GM19452 (cell line): ENCODE measurements around the gene IFT20.
A peak's percentile ranks its signal among the peaks of the same experiment; 100 is the strongest.

Experiments
- ATAC-seq: cut with Tn5 transposase; IDR thresholded peaks from one replicate; pipeline ENCODE4 v1.9.1; 2021; ENCODE audit not compliant: unreplicated experiment

The IFT20 gene, protein sequence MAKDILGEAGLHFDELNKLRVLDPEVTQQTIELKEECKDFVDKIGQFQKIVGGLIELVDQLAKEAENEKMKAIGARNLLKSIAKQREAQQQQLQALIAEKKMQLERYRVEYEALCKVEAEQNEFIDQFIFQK

DNA sequence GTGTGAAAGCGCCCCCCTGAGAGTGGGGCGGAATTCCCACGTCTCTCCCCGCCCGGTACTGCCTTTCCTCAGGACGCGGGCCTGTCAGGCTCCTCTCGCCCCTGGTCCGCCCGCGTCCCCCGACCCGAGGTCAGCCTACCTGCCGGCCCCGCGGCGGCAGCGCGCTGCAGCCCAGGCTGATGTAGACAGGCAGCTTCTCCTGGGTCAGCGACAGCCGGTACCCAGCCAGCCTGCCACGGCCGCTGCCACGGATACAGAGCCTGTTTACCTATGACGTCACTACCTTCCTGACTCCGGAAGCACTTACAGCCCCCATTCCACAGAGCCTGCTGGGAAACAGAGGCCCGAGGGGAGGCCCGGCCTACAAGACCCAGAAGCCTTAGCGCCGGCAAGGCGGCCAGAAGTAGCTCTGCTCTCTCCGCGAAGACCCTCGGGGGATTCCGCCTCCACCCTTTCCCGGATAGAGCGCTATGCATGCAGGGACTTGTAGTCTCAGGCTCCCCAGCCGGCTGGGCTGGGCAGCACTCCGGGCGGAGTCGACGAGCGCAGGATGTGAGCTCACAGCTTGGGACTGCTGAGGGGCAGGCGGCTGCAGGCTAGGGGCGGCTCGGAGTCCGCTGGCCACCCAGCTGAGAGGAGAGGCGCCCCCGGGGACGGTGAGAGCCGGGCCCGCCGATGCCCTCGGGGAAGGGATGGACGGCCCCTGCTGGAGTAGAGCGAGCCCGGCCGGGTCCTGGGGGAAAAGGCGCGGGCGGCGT lies at the start of gene IFT20, which contains the start of gene TNFAIP1:
Gene IFT20 (minus strand): TSS at position 272 of the 758 bp plus-strand sequence. CDS start 3,487 bp downstream, outside the sequence.
Gene TNFAIP1 (plus strand): TSS at position 561 of the 758 bp plus-strand sequence. CDS start 3,761 bp downstream, outside the sequence.
- peak; percentile 95 for ATAC-seq

GRCh38 chr17:28385037-28385400 lies 49.7 kb upstream of the IFT20 start:
- no peak for ATAC-seq

DNA sequence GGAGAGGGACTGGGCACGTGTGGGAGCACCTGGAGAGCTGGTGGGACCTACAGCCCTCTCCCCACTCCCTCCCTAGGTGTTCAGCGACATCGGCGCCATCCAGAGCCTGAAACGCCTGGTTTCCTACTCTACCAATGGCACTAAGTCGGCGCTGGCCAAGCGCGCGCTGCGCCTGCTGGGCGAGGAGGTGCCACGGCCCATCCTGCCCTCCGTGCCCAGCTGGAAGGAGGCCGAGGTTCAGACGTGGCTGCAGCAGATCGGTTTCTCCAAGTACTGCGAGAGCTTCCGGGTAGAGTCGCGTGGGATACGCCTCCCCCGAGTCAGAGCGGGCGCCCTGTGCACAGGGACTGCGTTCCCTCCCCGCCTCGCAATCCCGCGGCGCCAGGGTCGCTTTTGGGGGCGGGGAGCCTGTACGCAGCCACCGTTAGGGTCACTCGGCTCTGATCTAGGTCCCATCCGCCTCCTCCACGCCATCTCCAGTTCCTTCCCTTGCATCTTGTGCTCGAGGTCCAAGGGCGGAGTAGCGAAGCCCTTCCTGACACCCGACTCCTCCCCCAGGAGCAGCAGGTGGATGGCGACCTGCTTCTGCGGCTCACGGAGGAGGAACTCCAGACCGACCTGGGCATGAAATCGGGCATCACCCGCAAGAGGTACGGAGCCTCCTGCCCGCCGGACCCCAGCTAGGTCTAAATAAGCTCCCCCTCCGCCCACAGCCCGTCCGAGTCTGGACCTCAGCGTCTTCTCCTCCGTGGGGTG lies 49.2 kb upstream of the IFT20 start:
- ATAC-seq = no peak

DNA sequence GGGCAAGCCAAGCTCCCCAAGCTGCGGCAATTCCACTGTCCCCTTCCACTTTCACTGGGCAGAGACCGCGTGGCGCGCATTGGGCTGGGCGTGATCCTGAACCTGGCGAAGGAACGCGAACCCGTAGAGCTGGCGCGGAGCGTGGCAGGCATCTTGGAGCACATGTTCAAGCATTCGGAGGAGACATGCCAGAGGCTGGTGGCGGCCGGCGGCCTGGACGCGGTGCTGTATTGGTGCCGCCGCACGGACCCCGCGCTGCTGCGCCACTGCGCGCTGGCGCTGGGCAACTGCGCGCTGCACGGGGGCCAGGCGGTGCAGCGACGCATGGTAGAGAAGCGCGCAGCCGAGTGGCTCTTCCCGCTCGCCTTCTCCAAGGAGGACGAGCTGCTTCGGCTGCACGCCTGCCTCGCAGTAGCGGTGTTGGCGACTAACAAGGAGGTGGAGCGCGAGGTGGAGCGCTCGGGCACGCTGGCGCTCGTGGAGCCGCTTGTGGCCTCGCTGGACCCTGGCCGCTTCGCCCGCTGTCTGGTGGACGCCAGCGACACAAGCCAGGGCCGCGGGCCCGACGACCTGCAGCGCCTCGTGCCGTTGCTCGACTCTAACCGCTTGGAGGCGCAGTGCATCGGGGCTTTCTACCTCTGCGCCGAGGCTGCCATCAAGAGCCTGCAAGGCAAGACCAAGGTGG lies 46.0 kb upstream of the IFT20 start:
- no peak for ATAC-seq

DNA sequence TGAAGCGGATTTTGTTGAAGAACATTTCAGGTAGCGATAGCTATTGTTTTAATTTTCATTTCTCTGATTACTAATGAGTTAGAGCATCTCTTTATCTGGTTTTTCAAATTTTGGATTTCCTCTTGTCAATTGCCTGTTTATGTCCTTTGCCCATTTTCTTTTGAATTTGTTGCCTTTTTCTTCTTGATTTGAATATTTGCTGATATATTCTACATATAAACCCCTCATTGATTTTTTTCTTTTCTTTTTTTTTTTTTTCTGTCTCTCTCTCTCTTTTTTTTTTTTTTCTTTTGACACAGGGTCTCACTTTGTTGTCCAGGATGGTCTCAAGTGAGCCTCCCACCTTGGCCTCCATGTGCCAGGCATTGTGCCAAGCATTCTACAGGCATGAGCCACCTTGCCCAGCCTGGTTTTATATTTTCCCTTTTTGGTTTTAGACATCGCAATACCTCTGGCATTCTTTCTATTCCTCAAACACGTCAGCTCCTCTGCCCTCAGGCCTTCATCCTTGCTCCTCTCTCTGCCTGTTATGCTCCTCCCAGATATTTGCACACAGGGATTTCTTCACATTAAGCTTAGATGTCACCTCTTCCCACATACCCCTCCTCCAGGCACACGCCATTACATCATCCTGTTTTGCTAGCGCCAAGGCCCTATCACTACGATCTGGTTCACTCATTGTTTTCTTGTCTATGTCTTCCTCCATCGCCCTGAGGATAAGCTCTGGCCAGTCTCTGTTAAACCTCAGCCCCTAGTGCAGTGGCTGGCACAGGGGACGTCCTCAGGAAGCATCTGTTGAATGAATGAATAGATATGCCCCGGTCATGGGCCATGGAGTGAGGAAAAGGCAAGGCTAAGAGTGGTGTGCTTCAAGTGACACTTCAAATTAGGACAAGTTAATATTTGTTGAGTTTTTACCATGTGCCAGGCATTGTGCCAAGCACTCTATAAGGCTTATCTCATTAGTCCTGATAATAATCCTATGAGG lies 44.8 kb upstream of the IFT20 start:
- no peak for ATAC-seq

DNA sequence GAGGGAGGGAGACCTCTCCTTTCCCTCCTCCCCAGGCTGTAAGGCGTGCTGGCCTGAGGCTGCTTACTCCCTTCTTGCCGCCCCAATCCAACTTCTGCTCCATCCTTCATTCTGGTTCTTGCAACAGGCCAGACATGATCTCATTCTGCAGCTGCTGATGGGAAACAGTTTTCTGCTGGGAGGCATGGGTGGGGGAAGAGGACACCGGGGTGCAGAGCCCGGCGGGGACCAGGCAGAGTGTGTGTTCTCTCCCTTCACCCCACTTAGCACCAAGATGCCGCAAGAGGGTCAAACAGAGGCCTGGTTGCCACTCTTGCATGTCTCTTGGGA lies 37.6 kb upstream of the IFT20 start:
- ATAC-seq = no peak

DNA sequence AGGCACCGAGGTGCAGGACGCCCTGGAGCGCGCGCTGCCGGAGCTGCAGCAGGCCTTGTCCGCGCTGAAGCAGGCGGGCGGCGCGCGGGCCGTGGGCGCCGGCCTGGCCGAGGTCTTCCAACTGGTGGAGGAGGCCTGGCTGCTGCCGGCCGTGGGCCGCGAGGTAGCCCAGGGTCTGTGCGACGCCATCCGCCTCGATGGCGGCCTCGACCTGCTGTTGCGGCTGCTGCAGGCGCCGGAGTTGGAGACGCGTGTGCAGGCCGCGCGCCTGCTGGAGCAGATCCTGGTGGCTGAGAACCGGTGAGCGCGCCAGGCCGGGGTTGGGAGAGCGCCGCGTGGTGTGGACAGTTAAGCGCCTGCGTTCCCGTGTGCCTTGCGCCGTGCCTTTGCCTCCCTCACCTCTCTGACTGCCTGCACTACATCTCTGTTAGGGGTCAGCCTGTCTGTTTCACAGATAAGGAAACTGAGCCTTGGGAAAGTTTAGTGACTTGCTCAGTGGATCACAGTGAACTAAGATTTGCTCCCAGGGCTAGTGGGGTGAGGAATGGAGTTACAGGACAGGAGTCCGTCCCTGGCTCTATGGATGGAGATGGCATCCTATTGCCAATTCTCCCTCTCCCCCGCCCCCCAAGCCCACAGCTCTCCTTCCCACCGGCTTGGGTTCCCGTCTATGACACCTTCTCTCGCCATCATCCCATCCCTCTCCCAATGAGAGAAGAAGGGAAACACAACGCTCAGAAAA lies 37.1 kb upstream of the IFT20 start:
- no peak for ATAC-seq

GRCh38 chr17:28371245-28372202 lies 36.3 kb upstream of the IFT20 start, which contains the start of gene SARM1:
Gene SARM1, plus strand, starts transcription at chr17:28371694. Its CDS starts 339 bp downstream, at chr17:28372033.
- no peak for ATAC-seq

GRCh38 chr17:28370744-28371103 lies 35.5 kb upstream of the IFT20 start:
- no peak for ATAC-seq

DNA sequence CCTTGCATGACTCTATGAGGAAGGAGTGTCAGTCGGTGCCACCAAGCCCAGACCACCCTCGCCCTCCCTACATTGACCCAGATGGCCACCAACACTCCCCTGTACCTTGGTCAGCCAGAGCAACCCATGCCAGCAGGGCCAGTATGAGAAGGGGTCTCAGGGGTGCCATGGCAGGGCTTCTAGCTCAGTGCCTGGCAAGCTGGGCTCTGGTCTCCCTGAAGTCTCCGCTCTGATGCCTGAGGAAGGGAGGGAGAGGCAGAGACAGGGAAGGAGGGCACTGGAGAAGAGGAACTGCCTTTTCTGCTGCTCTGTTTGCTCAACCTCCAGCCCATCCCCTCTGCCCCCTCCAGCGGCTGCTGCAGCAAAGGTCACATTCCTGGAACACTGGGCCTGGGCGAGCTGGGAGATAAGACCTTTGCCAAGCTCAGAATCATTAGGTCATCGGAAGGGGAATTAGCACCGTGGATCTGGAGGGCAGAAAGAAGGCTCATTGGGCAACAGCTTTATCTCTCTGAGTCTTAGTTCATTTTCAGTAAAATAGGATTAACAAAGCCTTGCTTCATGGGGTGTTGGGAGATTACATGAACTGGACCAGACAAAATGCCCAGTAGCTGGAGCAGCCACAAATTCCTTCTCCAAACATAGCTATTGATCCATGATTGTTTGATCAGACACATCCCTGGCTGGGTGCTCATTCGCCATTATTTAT lies 34.9 kb upstream of the IFT20 start, which contains the start of gene VTN:
Gene VTN (minus strand): TSS at position 273 of the 709 bp plus-strand sequence. CDS start 104 bp downstream, at position 169.
- ATAC-seq = no peak

DNA sequence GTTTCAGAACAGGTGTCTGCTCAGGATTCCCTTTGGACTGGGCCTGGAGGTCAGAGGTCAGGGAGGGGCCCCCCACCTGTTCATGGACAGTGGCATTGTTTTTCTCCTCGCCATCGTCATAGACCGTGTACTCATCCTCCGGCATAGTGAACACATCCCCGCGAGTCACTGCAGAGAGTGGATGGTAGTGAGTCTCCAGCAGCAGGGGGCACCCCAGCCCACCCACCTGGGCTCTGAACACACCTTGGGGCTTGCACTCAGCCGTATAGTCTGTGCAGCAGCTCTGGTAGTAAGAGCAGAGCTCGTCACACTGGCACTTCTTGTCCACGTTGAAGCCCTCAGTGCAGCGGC lies 34.4 kb upstream of the IFT20 start:
- no peak for ATAC-seq

DNA sequence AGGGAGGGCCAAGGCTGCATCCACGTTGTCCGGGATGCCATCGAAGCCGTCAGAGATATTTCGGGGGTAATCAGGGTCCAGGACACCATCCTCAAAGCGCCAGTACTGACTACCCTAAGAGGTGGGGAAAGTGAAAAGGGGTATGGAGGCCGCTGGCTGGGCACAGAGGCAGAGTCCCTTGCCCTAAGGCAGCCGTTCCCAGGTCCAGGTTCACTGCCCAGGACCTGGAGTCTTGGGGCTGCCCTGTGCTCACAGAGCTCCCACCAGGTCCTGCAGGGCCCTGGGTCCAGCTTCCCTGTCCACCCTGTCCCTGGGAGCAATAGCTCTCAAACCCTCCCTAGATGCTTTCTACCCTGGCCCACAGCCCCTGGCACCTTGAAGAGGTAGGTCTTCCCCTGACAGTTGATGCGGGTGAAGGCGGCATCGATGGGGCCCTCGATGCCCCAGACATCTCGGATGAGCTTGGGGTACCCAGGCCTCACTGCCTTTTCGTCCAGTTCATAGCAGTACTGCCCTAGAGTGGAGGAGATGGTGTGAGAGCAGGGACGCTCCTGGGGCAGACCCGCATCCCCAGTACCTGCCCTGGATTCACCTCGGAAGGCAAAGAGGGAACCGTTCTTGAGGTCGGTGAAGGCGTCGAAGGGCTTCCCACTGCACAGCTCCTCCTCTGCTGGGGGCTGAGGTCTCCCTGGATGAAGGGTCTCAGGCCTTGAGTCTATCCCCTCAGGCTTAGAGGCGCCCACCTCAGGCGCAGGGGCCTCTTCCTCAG lies 33.8 kb upstream of the IFT20 start:
- no peak for ATAC-seq

GRCh38 chr17:28368306-28368831 lies 33.1 kb upstream of the IFT20 start:
- ATAC-seq = no peak

- no peak for ATAC-seq
Observed at GRCh38 chr17:28367641-28368305, 32.5 kb upstream of the IFT20 start.

DNA sequence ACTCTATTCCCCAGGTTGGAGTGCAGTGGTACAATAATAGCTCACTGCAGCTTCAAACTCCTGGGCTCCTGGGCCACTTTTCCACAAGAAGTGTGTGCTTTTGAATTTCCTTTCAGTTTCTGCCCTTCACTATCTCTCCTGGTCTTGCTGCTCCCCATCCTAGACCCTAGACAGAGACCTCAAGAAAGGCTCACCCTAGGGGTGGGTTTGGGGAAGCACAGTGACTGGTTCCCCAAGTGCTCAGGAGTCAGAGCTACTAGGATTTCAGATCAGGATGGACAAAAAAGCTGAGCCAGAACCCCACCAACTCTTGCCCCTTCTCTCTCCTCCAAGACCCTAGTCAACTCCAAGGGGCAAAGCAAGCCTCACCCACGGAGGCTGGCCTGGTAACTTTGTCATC lies 31.3 kb upstream of the IFT20 start:
- ATAC-seq = no peak

DNA sequence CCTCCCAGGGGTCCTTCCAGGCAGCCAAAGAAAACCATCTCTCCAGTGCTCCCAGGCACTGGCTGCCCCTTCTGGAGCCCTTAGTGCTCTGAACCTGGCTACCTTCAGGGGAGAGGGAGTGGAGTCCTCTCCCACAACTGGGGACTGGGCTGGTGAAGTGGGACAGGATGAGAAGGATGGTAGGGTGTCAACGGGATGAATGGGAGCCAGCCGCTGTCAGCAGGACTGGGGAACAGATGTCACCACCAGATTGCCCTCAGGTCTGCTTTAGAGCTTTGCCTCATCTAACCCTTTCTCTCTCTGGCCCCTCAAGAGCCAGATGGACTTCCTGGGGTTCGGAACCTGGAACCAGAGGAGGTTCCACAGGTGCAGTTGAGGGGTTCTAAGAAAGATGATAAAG lies 30.2 kb upstream of the IFT20 start:
- no peak for ATAC-seq
